Large intestine (tissue), 3 donors: ENCODE measurements around the gene DNM3. TPM values are rescaled to one million over a fixed set of nuclear protein-coding genes. Genes with fewer than 3 reads are reported as not detected.

Experiments
- DNase-seq, 2 donors: peaks; one replicate each; pipeline versions ENCODE4 v3.0.0 to v3.0.0-alpha.2; 2013
- H3K27ac ChIP-seq: one replicate; pipeline ENCODE4 v1.5.1; 2013; ENCODE audit warnings: low read length
- H3K27me3 ChIP-seq: 2 replicates; pipeline ENCODE4 v1.6.1; 2013; ENCODE audit warnings: low read length; ENCODE audit not compliant: control insufficient read depth, insufficient read depth
- H3K36me3 ChIP-seq: 2 replicates; pipeline ENCODE4 v1.6.1; 2013; ENCODE audit warnings: low read length; ENCODE audit not compliant: control insufficient read depth, insufficient read depth
- H3K4me1 ChIP-seq: one replicate; pipeline ENCODE4 v1.6.1; 2013; ENCODE audit warnings: low read length; ENCODE audit not compliant: control insufficient read depth, insufficient read depth
- H3K4me3 ChIP-seq: one replicate; pipeline ENCODE4 v1.5.1; 2013; ENCODE audit warnings: low read length
- H3K9me3 ChIP-seq: one replicate; pipeline ENCODE4 v1.6.1; 2013; ENCODE audit warnings: mild to moderate bottlenecking, low read depth, low read length, moderate library complexity; ENCODE audit not compliant: control insufficient read depth
- WGBS: methylation state at CpG from one replicate; pipeline ENCODE4 v1.1.5; 2013; ENCODE audit warnings: low lambda C conversion rate; ENCODE audit not compliant: insufficient coverage; 5-methylcytosine and 5-hydroxymethylcytosine counted together
- polyA plus RNA-seq: library from polyadenylated mRNA; unstranded; fragments of 120-200 nt; gene quantifications from one replicate; pipeline ENCODE4 v1.2.1, GENCODE V29; 2013

The DNM3 gene
- polyA plus RNA-seq, 1 donor, result 2.2 TPM

- WGBS, result no CpG with 5 or more reads among the region's 1 CpG
- no peaks in the 10 kb centered on the region for H3K27me3 ChIP-seq
- no peak overlapping the region for H3K27ac ChIP-seq
- DNase-seq, result no peak
- H3K36me3 ChIP-seq, result no peaks in the 10 kb centered on the region
- no peak overlapping the region for H3K4me3 ChIP-seq
- no peaks in the 10 kb centered on the region for H3K9me3 ChIP-seq
- H3K4me1 ChIP-seq, result no peaks in the 10 kb centered on the region
Observed at GRCh38 chr1:172112576-172112975, 271.3 kb downstream of the DNM3 start.

GRCh38 chr1:172117800-172118199 is 276.5 kb downstream of the DNM3 start:
- H3K9me3 ChIP-seq, result no peaks in the 10 kb centered on the region
- H3K36me3 ChIP-seq, result no peaks in the 10 kb centered on the region
- WGBS, result no CpG with 5 or more reads among the region's 1 CpG
- H3K27me3 ChIP-seq, result no peaks in the 10 kb centered on the region
- no peak overlapping the region for H3K4me3 ChIP-seq
- H3K27ac ChIP-seq, result no peak overlapping the region
- DNase-seq, result no peak
- no peaks in the 10 kb centered on the region for H3K4me1 ChIP-seq

- no peaks in the 10 kb centered on the region for H3K9me3 ChIP-seq
- no peaks in the 10 kb centered on the region for H3K36me3 ChIP-seq
- no peak overlapping the region for H3K4me3 ChIP-seq
- no peak for DNase-seq
- no peak overlapping the region for H3K27ac ChIP-seq
- H3K27me3 ChIP-seq, result no peaks in the 10 kb centered on the region
- no peaks in the 10 kb centered on the region for H3K4me1 ChIP-seq
- WGBS, result no CpG with 5 or more reads among the region's 3 CpGs
Observed at GRCh38 chr1:172118618-172119017, 277.3 kb downstream of the DNM3 start.

GRCh38 chr1:172119184-172119583 is 277.9 kb downstream of the DNM3 start:
- Histone ChIP-seq H3K27me3 (no peaks in the 10 kb centered on the region), H3K4me1 (no peaks in the 10 kb centered on the region), H3K36me3 (no peaks in the 10 kb centered on the region), H3K9me3 (no peaks in the 10 kb centered on the region), H3K27ac (no peak overlapping the region), H3K4me3 (no peak overlapping the region)
- 83% methylated on average over 7 of the region's 10 CpGs for WGBS
- DNase-seq, result no peak

- H3K36me3 ChIP-seq, result no peaks in the 10 kb centered on the region
- H3K27ac ChIP-seq, result no peak overlapping the region
- no peak for DNase-seq
- H3K4me3 ChIP-seq, result no peak overlapping the region
- no peaks in the 10 kb centered on the region for H3K27me3 ChIP-seq
- H3K9me3 ChIP-seq, result no peaks in the 10 kb centered on the region
- H3K4me1 ChIP-seq, result no peaks in the 10 kb centered on the region
- no CpG with 5 or more reads among the region's 2 CpGs for WGBS
Observed at GRCh38 chr1:172120381-172120780, 279.1 kb downstream of the DNM3 start.

GRCh38 chr1:172121081-172121717 is 279.9 kb downstream of the DNM3 start:
- Histone ChIP-seq H3K9me3 (no peaks in the 10 kb centered on the region), H3K4me3 (no peak overlapping the region), H3K27ac (no peak overlapping the region), H3K4me1 (no peaks in the 10 kb centered on the region), H3K36me3 (no peaks in the 10 kb centered on the region), H3K27me3 (no peaks in the 10 kb centered on the region)
- WGBS, result 94% methylated on average over 2 of the region's 4 CpGs
- DNase-seq, result no peak

- no peaks in the 10 kb centered on the region for H3K4me1 ChIP-seq
- H3K9me3 ChIP-seq, result no peaks in the 10 kb centered on the region
- H3K27me3 ChIP-seq, result no peaks in the 10 kb centered on the region
- DNase-seq, result no peak
- 100% methylated on average over 3 of the region's 3 CpGs for WGBS
- no peaks in the 10 kb centered on the region for H3K36me3 ChIP-seq
- no peak overlapping the region for H3K27ac ChIP-seq
- no peak overlapping the region for H3K4me3 ChIP-seq
Observed at GRCh38 chr1:172122381-172122780, 281.1 kb downstream of the DNM3 start.

GRCh38 chr1:172125250-172125649 is 284.0 kb downstream of the DNM3 start:
- Histone ChIP-seq H3K9me3 (no peaks in the 10 kb centered on the region), H3K4me3 (no peak overlapping the region), H3K36me3 (no peaks in the 10 kb centered on the region), H3K27me3 (no peaks in the 10 kb centered on the region), H3K4me1 (no peaks in the 10 kb centered on the region), H3K27ac (no peak overlapping the region)
- 40% methylated on average over 1 of the region's 2 CpGs for WGBS
- no peak for DNase-seq

- no peak overlapping the region for H3K27ac ChIP-seq
- H3K36me3 ChIP-seq, result no peaks in the 10 kb centered on the region
- DNase-seq, result no peak
- no peaks in the 10 kb centered on the region for H3K4me1 ChIP-seq
- no peak overlapping the region for H3K4me3 ChIP-seq
- no peaks in the 10 kb centered on the region for H3K9me3 ChIP-seq
- H3K27me3 ChIP-seq, result no peaks in the 10 kb centered on the region
Observed at GRCh38 chr1:172125812-172126430, 284.6 kb downstream of the DNM3 start.

GRCh38 chr1:172132836-172133235 is 291.5 kb downstream of the DNM3 start:
- no peaks in the 10 kb centered on the region for H3K9me3 ChIP-seq
- H3K4me3 ChIP-seq, result no peak overlapping the region
- WGBS, result no CpG with 5 or more reads among the region's 1 CpG
- no peaks in the 10 kb centered on the region for H3K4me1 ChIP-seq
- H3K27me3 ChIP-seq, result no peaks in the 10 kb centered on the region
- no peak overlapping the region for H3K27ac ChIP-seq
- DNase-seq, result no peak
- H3K36me3 ChIP-seq, result no peaks in the 10 kb centered on the region

GRCh38 chr1:172134087-172134731 is 292.9 kb downstream of the DNM3 start:
- Histone ChIP-seq H3K4me3 (no peak overlapping the region), H3K9me3 (no peaks in the 10 kb centered on the region), H3K4me1 (no peaks in the 10 kb centered on the region), H3K27me3 (no peaks in the 10 kb centered on the region), H3K27ac (no peak overlapping the region), H3K36me3 (no peaks in the 10 kb centered on the region)
- DNase-seq, result no peak
- no CpG with 5 or more reads among the region's 2 CpGs for WGBS
